Ectodermal cell (in vitro differentiated cells): ENCODE data around the gene RUNX3.

Experiments
- H3K27ac ChIP-seq: 2 replicates; pipeline ENCODE4 v1.7.0; 2013; ENCODE audit warnings: mild to moderate bottlenecking, low read depth, low read length; ENCODE audit not compliant: insufficient read depth, poor library complexity, severe bottlenecking
- H3K27me3 ChIP-seq: 2 replicates; pipeline ENCODE4 v1.7.0; 2013; ENCODE audit warnings: mild to moderate bottlenecking, low read length; ENCODE audit not compliant: insufficient read depth, control insufficient read depth, poor library complexity, severe bottlenecking
- H3K36me3 ChIP-seq: one replicate; pipeline ENCODE4 v1.7.0; 2013; ENCODE audit warnings: low read length; ENCODE audit not compliant: control insufficient read depth, insufficient read depth
- H3K4me1 ChIP-seq: one replicate; pipeline ENCODE4 v1.7.0; 2013; ENCODE audit warnings: low read length; ENCODE audit not compliant: control insufficient read depth, insufficient read depth
- H3K4me3 ChIP-seq: 2 replicates; pipeline ENCODE4 v1.7.0; 2013; ENCODE audit warnings: low read depth, low read length, control low read depth; ENCODE audit not compliant: insufficient read depth
- H3K9me3 ChIP-seq: 2 replicates; pipeline ENCODE4 v1.7.0; 2013; ENCODE audit warnings: mild to moderate bottlenecking, low read length, moderate library complexity; ENCODE audit not compliant: control insufficient read depth
- WGBS, 2 experiments: methylation state at CpG; one replicate each; pipeline ENCODE4 v1.1.7; 2013; ENCODE audit warnings: missing lambda C conversion rate in 2 of 2; 5-methylcytosine and 5-hydroxymethylcytosine counted together

RUNX3 gene

DNA sequence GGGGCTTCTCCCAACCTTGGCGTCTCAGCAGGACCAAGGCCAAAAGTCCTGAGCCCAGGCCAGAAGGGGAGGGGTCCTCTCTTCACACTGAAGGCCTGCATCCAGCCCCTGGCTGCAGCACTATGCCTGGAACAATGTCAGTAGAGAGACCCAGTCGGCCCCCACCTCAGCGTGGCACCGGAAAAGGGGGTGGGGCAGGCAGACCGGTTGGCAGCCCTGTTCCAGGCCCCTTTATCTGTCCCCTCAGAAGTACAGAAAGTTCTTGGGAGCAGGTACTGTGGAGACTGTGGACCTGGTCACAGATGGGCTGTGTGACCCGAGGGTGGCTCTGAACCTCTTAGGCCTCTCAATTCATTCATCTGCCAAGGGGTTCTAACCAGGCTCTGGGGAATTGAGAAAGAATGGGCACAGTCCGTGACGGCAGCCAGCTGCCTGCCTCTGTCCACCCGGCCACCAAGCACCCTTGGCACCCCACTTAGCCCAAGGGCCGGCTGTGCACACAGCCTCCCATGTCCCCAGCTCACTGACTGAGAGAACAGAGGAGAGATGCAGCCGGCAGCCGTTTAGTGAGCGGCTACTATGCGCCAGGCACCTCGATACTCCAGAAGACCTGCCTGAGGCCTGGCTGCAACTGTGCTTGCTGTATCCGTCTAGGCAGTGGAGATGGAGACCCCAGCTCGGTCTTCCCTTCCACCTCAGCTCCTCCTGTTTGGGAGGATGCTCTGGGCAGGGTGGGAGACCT lies 23.9 kb downstream of the RUNX3 start:
- Histone ChIP-seq H3K9me3 (no peaks in the 10 kb centered on the region), H3K36me3 (no peaks in the 10 kb centered on the region), H3K27me3 (no peaks in the 10 kb centered on the region), H3K4me1 (peaks cover 10% of the 10 kb centered on the region), H3K27ac (no peak overlapping the region), H3K4me3 (no peak overlapping the region)
- WGBS, 2 experiments, result 90 to 92% methylated on average over 17 of the region's 17 CpGs

GRCh38 chr1:24905355-24905978 lies 24.6 kb downstream of the RUNX3 start:
- Histone ChIP-seq H3K4me3 (no peak overlapping the region), H3K27me3 (no peaks in the 10 kb centered on the region), H3K27ac (no peak overlapping the region), H3K4me1 (peaks cover 11% of the 10 kb centered on the region), H3K9me3 (no peaks in the 10 kb centered on the region), H3K36me3 (no peaks in the 10 kb centered on the region)
- WGBS, 2 experiments, result 89 to 90% methylated on average over 13 of the region's 13 CpGs

DNA sequence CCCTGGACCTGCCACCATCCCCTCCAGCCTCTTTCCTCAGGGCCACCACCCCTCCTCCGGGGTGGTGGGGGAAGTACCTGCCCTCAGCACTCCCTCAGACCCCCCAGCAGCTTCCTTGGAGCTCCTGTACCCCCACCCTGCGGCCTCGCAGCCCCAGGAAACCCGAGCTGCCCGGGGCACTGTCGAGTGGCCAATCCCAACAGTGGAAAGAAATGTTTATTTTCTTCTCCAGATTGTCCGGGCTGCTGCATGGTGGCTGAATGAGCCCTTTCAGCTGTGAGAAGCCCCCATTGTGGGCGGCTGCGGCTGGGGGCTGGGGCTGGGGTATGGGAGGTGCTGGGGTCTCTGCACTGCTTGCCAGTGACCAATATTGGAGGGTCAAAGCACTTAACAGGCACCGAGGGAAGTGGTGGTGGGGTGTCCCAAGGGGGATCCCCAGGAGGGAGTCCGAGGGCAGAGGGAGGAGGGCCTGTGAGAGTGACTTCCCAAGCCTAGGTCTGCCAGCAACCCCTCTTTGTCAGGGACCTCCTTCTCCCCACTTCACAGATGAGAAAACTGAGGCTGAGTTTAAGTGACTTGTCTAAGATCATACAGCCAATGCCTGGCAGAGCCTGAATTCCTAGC lies 25.2 kb downstream of the RUNX3 start:
- Histone ChIP-seq H3K36me3 (no peaks in the 10 kb centered on the region), H3K27me3 (no peaks in the 10 kb centered on the region), H3K4me3 (no peak overlapping the region), H3K27ac (no peak overlapping the region), H3K4me1 (peaks cover 11% of the 10 kb centered on the region), H3K9me3 (no peaks in the 10 kb centered on the region)
- 84 to 89% methylated on average over 11 of the region's 11 CpGs for WGBS, 2 experiments

DNA sequence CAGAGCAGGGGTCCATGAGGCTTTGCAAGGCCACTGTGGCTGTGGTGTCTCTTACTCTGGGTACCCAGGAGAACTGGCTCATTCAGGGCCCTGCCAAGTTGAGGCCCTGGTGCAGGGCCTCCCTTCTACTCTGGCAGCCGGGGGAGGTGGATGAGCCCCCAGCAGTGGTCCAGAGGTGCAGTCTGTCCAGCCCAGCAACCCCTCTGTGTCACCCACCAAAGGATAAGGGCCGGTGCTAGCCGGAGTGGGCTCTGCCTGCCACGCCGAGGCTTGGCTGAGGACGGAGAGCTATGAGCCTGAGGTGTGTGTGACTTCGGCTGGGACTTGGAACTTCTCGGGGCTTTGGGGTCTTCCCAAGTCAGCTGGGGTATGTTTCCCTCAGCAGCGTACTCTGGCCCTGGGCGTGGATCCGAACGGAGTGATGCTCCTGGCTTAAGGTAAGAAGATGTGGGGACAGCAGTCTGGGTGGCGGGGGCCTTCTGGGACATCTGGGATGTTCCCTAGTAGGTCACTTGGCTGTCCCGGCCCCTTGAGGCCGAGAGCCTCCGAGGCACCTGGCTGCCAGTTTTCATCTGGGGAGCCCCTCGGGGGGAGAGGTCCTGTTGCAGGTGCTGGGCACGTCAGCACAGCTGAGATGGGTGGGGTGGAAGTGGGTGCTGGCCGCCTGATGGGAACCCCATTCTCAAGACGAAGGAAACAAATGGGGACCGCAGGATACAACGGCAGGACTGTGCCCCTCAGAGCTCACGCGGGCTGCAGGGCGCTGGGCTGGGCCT lies 25.9 kb downstream of the RUNX3 start:
- 94% methylated on average over 25 of the region's 25 CpGs for WGBS, 2 experiments
- no peak overlapping the region for H3K27ac ChIP-seq

GRCh38 chr1:24903560-24903954 lies 26.5 kb downstream of the RUNX3 start:
- 95% methylated on average over 6 of the region's 6 CpGs for WGBS, 2 experiments
- Histone ChIP-seq H3K36me3 (no peaks in the 10 kb centered on the region), H3K27me3 (no peaks in the 10 kb centered on the region), H3K4me1 (peaks cover 11% of the 10 kb centered on the region), H3K9me3 (no peaks in the 10 kb centered on the region), H3K27ac (no peak overlapping the region), H3K4me3 (no peak overlapping the region)

More for the DNA sequence above, 25.9 kb downstream of the RUNX3 start:
- Histone ChIP-seq H3K27me3 (no peaks in the 10 kb centered on the region), H3K36me3 (no peaks in the 10 kb centered on the region), H3K4me3 (no peak overlapping the region), H3K9me3 (no peaks in the 10 kb centered on the region), H3K4me1 (peaks cover 11% of the 10 kb centered on the region)

GRCh38 chr1:24903011-24903461 lies 27.0 kb downstream of the RUNX3 start:
- WGBS, 2 experiments, result 88 to 90% methylated on average over 10 of the region's 10 CpGs
- no peaks in the 10 kb centered on the region for H3K9me3 ChIP-seq
- no peak overlapping the region for H3K27ac ChIP-seq
- H3K4me3 ChIP-seq, result no peak overlapping the region
- no peaks in the 10 kb centered on the region for H3K36me3 ChIP-seq
- H3K4me1 ChIP-seq, result peaks cover 11% of the 10 kb centered on the region
- no peaks in the 10 kb centered on the region for H3K27me3 ChIP-seq

DNA sequence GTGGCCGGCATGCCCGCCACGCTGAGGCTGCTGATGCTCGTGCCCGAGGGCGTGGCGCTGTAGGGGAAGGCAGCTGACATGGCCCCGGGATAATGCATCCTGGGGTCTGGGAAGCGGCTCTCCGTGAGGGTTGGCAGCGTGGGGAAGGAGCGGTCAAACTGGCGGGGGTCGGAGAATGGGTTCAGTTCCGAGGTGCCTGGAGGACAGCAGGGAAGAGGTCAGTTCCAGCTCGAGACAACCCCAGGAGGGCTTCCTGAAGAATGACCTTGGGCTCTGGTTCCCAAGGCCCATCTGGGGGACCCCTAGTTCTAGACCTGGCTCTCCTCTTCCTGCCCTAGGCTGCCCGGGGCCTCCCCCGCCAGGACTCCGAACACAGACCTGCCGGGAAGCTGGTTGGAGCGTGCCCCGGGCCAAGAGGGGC lies 27.6 kb downstream of the RUNX3 start:
- H3K4me1 ChIP-seq, result peaks cover 11% of the 10 kb centered on the region
- H3K36me3 ChIP-seq, result no peaks in the 10 kb centered on the region
- 94 to 96% methylated on average over 22 of the region's 22 CpGs for WGBS, 2 experiments
- no peak overlapping the region for H3K27ac ChIP-seq
- H3K9me3 ChIP-seq, result no peaks in the 10 kb centered on the region
- H3K4me3 ChIP-seq, result no peak overlapping the region
- no peaks in the 10 kb centered on the region for H3K27me3 ChIP-seq

DNA sequence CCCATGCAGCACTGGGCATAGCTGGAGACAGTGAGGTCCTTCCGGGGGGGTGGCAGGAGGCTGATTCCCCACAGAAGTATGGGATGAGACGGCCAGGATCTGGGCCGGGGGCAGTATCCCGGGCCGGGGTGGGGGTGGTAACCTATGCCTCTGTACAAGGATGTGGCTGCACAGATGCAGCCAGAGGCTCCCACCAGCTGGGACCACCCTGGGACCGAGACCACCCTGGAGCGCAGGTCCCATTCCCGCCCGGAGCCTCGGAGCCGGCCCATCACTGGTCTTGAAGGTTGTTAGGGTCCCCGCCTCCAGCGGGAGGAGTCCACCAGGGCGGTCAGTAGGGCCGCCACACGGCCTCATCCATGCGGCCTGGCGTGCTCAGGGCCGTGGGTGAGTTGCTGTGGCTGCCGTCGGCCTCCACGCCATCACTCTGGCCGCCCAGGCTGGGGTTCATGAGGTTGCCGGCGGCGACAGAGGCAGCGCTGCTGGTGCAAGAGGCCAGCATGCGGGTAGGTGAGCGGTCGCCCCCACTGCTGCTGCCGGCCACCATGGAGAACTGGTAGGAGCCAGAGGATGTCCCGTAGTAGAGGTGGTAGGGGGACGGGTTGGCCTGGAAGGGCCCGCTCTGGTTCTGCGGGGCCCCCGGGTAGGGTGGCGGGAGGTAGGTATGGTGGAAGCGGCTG lies 28.1 kb downstream of the RUNX3 start:
- WGBS, 2 experiments, result 96% methylated on average over 38 of the region's 38 CpGs
- H3K4me3 ChIP-seq, result no peak overlapping the region
- H3K9me3 ChIP-seq, result no peaks in the 10 kb centered on the region
- no peaks in the 10 kb centered on the region for H3K36me3 ChIP-seq
- peaks cover 11% of the 10 kb centered on the region for H3K4me1 ChIP-seq
- no peak overlapping the region for H3K27ac ChIP-seq
- no peaks in the 10 kb centered on the region for H3K27me3 ChIP-seq

GRCh38 chr1:24900985-24901781 lies 28.9 kb downstream of the RUNX3 start:
- no peaks in the 10 kb centered on the region for H3K9me3 ChIP-seq
- H3K27ac ChIP-seq, result no peak overlapping the region
- H3K36me3 ChIP-seq, result no peaks in the 10 kb centered on the region
- WGBS, 2 experiments, result 88 to 89% methylated on average over 12 of the region's 12 CpGs
- H3K4me3 ChIP-seq, result no peak overlapping the region
- no peaks in the 10 kb centered on the region for H3K27me3 ChIP-seq
- H3K4me1 ChIP-seq, result peaks cover 11% of the 10 kb centered on the region
